DND-41 (cell line): ENCODE measurements around the gene ATP12A.

Experiments
- ATAC-seq: fragments of 200-7000 bp; cut with Tn5 transposase; 3 replicates; pipeline ENCODE4 v1.9.1; 2021; ENCODE audit warnings: low read depth; ENCODE audit not compliant: insufficient read depth
- DNase-seq: peaks from one replicate; pipeline ENCODE4 v3.0.0-alpha.2; 2020
- H2AFZ ChIP-seq: 2 replicates; pipeline ENCODE4 v1.6.0; 2012; ENCODE audit warnings: low read depth, low read length
- H3K27ac ChIP-seq: 2 replicates; pipeline ENCODE4 v1.5.1; 2012; ENCODE audit warnings: low read length, inconsistent platforms
- H3K27me3 ChIP-seq: fragments of 200-600 bp; sonication (generic); 2 replicates; pipeline ENCODE4 v1.6.0; 2012; ENCODE audit warnings: low read length, mild to moderate bottlenecking, inconsistent platforms; ENCODE audit not compliant: insufficient read depth, poor library complexity
- H3K36me3 ChIP-seq: 2 replicates; pipeline ENCODE4 v1.5.1; 2012; ENCODE audit warnings: low read length, inconsistent platforms; ENCODE audit not compliant: insufficient read depth
- H3K4me1 ChIP-seq: 2 replicates; pipeline ENCODE4 v1.5.1; 2012; ENCODE audit warnings: mild to moderate bottlenecking, low read length; ENCODE audit not compliant: insufficient read depth
- H3K4me2 ChIP-seq: 2 replicates; pipeline ENCODE4 v1.6.0; 2012; ENCODE audit warnings: mild to moderate bottlenecking, moderate library complexity, low read length, inconsistent platforms; ENCODE audit not compliant: insufficient read depth
- H3K4me3 ChIP-seq, 2 experiments: fragments of 200-600 bp in 1 of 2; shearing (Covaris generic) in 1 of 2; 2 replicates each; pipeline ENCODE4 v1.5.1; 2012 to 2016; ENCODE audit warnings: inconsistent platforms in 2 of 2, low read length in 2 of 2, mild to moderate bottlenecking in 2 of 2, low read depth in 1 of 2, moderate library complexity in 1 of 2
- H3K79me2 ChIP-seq: 2 replicates; pipeline ENCODE4 v1.6.0; 2012; ENCODE audit warnings: low read length, inconsistent platforms; ENCODE audit not compliant: insufficient read depth
- H3K9ac ChIP-seq: 2 replicates; pipeline ENCODE4 v1.6.0; 2012; ENCODE audit warnings: low read depth, mild to moderate bottlenecking, inconsistent platforms, low read length, moderate library complexity
- H3K9me3 ChIP-seq: 2 replicates; pipeline ENCODE4 v1.5.1; 2012; ENCODE audit warnings: low read length, moderate library complexity, mild to moderate bottlenecking, inconsistent platforms; ENCODE audit not compliant: insufficient read depth, severe bottlenecking
- H4K20me1 ChIP-seq: 2 replicates; pipeline ENCODE4 v1.6.0; 2012; ENCODE audit warnings: low read length; ENCODE audit not compliant: insufficient read depth
- CTCF ChIP-seq: IDR thresholded peaks from 2 replicates; pipeline ENCODE4 v1.5.1; 2012; ENCODE audit warnings: borderline replicate concordance, low read length, moderate library complexity, mild to moderate bottlenecking; ENCODE audit not compliant: poor library complexity, severe bottlenecking; ENCODE audit errors: extremely low read depth
- EZH2 ChIP-seq: IDR thresholded peaks from 3 replicates; pipeline ENCODE4 v1.6.1; 2012; ENCODE audit warnings: borderline replicate concordance, low read depth, mild to moderate bottlenecking, moderate library complexity, low read length, inconsistent platforms; ENCODE audit not compliant: severe bottlenecking

Gene ATP12A

DNA sequence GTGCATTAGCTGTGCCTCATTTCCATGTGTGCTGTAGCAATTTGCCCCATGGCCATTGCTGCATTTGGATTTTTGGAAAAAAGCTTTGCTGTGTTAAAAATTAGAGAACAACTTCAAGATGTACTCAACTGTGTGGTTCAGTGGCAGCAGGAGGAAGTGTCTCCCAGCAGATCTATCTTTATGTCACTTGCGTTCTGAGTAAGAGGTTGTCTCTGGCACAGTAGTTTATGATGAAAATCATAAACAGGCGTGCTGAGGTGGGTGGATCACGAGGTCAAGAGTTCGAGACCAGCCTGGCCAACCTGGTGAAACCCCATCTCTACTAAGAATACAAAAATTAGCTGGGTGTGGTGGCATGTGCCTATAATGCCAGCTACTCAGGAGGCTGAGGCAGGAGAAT lies 54.7 kb downstream of the ATP12A start:
- Histone ChIP-seq H3K79me2 (no peaks in the 10 kb centered on the region), H3K36me3 (no peaks in the 10 kb centered on the region), H3K4me3 (no peak overlapping the region), H3K27me3 (no peaks in the 10 kb centered on the region), H3K27ac (no peak overlapping the region), H4K20me1 (no peaks in the 10 kb centered on the region), H3K9me3 (no peaks in the 10 kb centered on the region), H3K4me2 (no peak overlapping the region), H2AFZ (no peak overlapping the region), H3K9ac (no peak overlapping the region), H3K4me1 (no peaks in the 10 kb centered on the region)
- DNase-seq (no peak), ATAC-seq (no peak)
- TF ChIP-seq EZH2 (no peak), CTCF (no peak)

GRCh38 chr13:24737042-24737441 lies 56.8 kb downstream of the ATP12A start:
- Histone ChIP-seq H3K27me3 (no peaks in the 10 kb centered on the region), H3K79me2 (no peaks in the 10 kb centered on the region), H3K36me3 (no peaks in the 10 kb centered on the region), H3K9ac (no peak overlapping the region), H3K4me1 (no peaks in the 10 kb centered on the region), H3K9me3 (no peaks in the 10 kb centered on the region), H2AFZ (no peak overlapping the region), H3K4me3 (no peak overlapping the region), H3K4me2 (no peak overlapping the region), H4K20me1 (no peaks in the 10 kb centered on the region), H3K27ac (no peak overlapping the region)
- ATAC-seq (no peak), DNase-seq (no peak)
- TF ChIP-seq EZH2 (no peak), CTCF (no peak)

- H3K4me1 ChIP-seq = peaks cover 9% of the 10 kb centered on the region; the same call in 1 of the 2 replicates
- no peak for DNase-seq
- no peak overlapping the region for H3K27ac ChIP-seq
- TF ChIP-seq CTCF (no peak), EZH2 (no peak)
- no peak overlapping the region for H3K9ac ChIP-seq
- no peaks in the 10 kb centered on the region for H3K27me3 ChIP-seq
- H3K79me2 ChIP-seq = no peaks in the 10 kb centered on the region
- no peak overlapping the region for H2AFZ ChIP-seq
- no peak overlapping the region for H3K4me2 ChIP-seq
- no peaks in the 10 kb centered on the region for H3K36me3 ChIP-seq
- H3K4me3 ChIP-seq = no peak overlapping the region
- no peak for ATAC-seq
- H4K20me1 ChIP-seq = no peaks in the 10 kb centered on the region
- H3K9me3 ChIP-seq = no peaks in the 10 kb centered on the region
Measured at GRCh38 chr13:24738366-24738847, 58.2 kb downstream of the ATP12A start.
